ENCODE results near the gene MUSTN1. TPM values are rescaled to one million over a fixed set of nuclear protein-coding genes. Genes with fewer than 3 reads are reported as not detected.

The MUSTN1 gene
- 1.4 TPM in 2 replicates for total RNA-seq

DNA sequence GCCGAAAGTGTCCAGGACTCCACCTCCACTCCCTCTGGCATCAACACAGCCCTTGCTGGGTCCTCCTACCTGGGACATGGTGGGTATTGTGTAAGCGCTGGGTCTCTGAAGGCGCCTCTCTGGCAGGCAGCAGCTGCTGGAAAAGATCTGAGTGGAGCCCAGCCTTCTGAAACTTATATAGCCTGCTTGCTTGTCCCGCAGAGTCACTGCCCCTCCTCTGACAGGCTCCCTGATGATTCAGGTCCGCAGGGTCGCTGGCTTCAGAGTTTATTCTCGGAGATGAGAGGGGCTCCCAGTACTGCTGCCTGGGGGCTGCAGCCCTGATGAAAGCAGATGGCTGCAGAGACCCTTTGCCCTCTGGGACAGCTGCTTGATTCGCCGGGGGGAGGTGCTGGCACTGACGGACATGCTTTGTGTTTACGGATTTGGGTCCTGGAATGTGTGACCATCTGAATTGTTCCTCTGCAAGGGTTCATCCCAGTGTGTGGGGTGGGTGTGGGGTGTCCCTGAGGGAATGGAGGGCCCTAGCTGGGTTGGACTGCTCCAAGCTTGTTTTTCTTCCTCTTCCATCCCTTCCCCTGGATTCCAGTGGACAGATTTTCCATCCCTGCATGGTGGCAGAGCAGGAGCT lies at the start of gene MUSTN1:
TSS of gene MUSTN1 (minus strand) at position 149 of the 631 bp plus-strand sequence. CDS start at position 78, 71 bp downstream.
- intact Hi-C loops (cut with micrococcal nuclease) = no loop called here

DNA sequence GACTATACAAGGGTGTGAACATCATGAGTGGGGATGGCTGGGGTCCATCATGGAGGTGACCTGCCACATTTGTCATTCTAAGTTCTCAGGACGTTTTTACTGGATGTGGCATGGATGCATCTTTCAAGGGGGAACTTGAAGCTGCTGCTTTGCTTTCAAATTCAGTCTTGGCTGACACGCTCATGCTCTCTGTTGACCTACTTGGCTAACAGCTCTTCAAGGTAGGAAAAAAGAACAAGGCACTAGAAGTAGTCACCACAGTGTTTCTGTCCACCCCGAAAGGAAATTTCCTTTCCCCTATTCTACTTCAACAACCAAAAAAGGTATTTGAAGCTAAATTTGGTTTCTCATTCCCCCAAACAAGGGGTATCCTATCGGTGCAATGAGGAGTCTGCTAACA lies 47.6 kb upstream of the MUSTN1 start:
- intact Hi-C loops (cut with micrococcal nuclease) = no loop called here

DNA sequence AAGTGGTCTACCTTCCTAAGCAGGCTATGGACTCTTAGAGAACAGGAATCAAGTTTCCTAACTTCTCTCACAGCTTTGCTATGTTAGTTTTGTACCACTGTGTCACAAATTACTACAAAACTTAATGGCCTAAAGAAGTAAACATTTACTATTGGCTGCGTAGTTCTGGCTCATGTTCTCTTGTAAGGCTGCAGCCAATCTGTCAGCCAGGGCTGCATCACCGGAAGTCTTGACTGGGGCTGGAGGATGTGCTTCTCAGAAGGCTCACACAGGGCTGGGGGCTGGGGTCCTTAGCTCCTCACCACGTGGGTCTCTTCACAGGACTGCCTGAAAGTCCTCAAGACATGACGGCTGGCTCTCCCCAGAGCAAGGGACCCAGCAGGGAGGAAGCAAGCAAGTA lies 47.1 kb upstream of the MUSTN1 start:
- intact Hi-C loops (cut with micrococcal nuclease) = no loop called here

DNA sequence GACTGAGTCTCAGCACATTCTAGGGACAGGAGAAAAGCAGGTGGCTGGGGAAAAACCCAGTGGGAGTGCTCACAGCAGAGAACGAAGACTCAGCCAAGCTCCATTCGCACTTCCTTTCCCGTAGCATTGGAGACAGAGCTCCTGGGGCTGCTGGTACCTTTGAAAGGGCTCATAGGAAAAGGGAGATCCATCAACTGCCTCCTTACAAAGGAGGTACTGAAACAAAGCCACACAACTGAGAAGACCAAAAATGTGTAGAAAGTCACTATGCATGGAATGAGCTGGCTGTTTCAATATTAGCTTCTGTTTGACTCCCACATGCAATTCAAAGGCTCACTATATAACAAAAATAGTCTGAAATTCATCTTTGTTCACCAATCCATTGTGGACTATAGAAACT lies 45.7 kb upstream of the MUSTN1 start:
- intact Hi-C loops (cut with micrococcal nuclease) = no loop called here

DNA sequence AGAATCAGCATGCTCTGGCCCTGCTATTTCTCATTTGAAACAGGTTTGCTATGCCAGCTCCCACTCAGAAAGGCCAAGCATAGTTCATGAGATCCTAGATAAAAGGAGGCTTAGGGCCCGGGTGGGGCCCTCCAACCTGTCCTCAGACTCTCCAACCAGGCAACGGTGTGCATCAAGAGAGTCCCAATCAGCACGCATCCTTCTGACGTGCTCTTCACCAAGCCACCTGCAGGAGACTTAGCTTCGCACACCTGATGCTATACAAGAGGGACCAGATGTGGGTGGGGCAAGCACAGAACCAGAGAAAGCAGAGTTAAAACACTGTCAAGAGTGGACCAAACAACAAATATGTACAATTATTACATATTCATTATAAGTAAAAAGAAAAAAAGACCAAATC lies 45.2 kb upstream of the MUSTN1 start:
- intact Hi-C loops (cut with micrococcal nuclease) = no loop called here

DNA sequence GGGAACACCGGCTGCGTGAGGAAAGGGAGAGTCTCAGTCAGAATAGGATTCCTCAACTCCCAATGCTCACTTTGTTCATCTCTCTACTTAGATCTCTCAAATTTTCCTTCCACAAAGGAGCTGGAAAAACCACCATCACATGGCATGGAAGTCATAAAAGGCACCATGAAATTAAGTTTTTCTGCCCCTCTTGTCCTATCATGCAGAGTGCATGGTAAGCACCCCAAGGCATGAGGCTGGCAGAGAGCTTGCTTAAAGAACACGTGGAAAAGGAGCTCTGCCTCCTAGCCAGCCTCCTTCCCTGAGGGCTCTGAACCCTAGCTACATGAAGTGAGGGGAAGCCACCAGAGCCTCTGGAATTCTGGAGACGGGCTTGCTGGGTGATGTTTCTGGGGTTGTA lies 44.8 kb upstream of the MUSTN1 start:
- intact Hi-C loops (cut with micrococcal nuclease) = no loop called here

DNA sequence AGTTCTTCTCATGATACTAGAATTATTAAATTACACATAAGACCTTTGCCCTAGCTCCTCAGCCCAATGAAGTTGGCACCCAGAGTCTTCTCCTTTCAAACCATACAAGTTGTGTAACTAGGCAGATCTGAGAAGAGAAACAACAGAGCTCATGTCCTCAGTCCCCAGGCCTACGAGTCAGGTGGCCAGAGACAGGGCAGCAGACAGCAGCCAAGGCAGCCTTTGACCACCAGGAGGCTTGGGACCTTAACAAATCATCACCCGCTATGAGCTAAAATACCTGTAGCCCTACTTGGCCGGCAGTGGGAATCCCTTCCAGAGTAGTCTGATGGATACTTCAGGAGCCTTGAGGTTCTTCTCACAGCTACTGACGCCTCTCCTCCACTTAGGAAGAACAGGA lies 44.3 kb upstream of the MUSTN1 start:
- intact Hi-C loops (cut with micrococcal nuclease) = no loop called here

DNA sequence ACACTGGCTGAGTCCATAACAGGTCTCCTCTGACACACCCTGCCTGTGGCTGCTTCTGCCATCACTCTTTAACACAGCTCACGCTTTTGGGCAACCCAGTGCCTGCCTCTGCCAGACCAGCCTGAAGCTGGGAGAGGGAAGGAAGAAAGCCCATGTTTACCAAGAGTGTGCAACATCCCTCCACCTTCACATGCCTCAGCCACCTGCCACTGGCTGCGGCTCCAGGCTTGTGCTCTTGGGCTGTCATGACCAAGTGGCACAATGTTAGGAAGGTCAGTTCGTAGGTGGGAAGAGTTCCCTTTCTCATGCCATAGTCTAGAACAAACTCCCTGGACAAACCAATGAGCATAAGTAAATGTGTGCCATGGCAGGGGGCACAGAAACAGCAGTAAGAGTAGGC lies 42.3 kb upstream of the MUSTN1 start:
- intact Hi-C loops (cut with micrococcal nuclease) = no loop called here

DNA sequence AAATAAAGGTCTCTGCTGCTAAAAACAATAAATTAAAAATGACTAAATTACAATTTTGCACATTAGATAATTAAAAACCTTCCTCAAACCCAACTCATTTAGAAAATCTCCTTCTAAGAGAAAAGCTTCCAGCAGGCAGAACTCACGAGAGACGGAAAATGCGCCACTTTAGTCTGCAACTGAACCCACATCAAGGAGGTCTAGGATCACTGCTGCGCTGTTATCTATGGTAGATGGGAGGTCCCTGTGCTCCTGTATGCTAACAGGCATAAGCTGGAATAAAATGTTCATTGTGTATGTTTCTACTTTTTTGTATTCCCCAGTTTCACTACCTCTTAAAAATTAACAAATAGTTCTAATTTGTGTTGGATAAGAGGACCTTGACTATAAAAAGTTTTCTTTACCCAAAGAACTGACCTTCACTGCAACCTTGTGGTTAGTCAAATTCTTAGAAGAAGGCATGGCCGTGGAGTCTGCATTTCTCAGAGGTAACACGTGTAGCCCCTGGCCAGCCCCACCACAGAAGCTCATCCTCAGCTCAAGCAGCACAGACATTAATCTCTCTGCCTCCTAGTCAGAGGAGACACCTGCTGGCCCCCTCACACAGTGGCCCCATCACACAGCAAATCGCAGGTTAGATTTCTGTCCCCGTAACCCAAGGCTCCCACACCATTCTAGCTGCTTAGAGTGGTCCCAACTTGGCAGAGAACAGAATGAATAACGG lies 40.2 kb upstream of the MUSTN1 start:
- intact Hi-C loops (cut with micrococcal nuclease) = no loop called here

DNA sequence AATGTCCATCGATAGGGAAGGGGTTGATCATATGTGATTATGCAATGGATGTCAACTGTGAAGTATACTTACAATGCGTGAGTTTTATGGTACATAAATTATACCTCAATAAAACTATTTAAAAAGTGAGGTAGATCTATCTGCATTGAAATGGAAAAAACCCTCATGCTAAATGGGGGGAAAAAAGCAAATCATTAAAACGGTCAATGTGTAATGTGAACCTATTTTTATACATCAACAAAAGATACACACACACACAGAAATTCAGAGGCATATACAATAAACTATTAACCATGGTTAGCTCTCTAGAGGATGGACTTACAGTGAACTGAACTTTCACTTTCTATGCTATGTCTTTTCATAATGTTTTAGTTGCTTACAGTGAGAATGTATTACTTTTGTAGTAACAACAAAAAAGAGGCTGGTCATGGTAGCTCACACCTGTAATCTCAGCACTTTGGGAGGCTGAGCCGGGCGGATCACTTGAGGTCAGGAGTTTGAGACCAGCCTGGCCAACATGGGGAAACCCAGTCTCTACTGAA lies 39.4 kb upstream of the MUSTN1 start:
- intact Hi-C loops (cut with micrococcal nuclease) = no loop called here

DNA sequence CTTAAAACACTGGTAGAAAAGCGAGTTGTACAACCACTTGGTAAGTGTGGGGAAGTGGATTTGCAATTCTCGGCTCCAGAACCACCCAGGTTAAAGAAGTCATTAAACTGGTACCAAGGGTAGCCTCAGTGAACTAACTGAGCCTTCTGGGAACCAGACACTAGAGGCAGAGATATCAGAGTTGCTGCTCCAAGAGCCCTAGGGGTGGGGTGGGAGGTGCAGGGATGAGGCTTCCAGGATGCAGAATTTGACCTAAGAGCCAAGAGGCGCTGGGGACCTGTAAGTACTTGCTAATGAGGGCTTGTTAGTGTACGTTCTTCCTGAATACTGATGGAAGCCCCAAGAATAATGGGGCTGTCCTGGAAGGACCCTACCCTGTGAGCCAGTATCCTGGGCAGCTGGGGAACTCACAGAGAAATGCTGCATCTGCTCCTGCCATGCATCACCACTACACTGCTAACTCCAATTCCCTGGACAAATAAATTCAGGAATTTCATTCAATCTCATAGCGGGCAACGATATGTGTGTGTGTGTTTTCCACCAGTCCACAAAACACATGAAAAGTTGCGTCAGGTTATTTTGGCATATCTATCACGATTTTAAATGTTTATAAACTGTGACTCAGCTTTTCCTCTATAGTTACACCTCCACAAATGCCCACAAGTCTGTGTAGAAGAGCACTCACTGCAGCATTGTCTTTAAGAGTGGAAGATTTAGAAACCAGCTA lies 38.8 kb upstream of the MUSTN1 start:
- intact Hi-C loops (cut with micrococcal nuclease) = no loop called here

DNA sequence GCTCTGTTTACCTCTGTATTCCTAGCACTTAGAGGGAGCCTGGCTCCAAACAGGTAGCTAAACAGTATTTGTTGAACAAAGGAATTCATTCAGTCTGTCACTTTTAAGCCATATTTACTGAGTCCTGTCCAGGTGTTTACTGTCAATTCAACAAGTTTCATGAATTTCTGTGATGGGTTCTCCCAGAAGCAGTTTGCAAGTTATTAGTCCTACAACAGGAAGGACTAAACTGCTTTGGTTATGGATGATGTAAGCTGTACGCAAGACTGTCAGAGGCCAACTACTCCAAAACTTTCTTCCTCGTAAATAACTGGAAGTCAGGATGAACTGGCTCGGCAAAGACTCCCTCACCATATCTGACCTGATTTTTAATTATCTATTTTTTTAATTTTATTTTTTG lies 37.4 kb upstream of the MUSTN1 start:
- intact Hi-C loops (cut with micrococcal nuclease) = no loop called here

DNA sequence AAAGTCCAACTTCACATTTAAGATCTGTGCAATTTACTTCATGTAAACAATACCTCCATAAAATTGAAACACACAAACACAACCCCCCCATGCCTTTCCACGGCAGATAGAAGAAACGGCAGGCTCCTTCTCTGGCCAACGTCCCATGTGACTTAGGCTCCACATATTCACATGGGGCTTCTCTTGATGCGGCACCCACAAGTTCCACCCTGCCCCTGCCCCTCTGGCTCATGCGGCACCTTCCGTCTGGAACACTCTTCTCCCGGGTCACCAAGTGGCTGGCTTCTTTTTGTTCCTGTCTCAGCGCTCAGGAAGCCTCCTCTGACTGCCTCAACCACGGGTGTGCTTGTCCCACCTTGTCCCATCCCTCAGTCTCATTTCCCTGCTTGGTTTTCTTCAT lies 36.9 kb upstream of the MUSTN1 start:
- intact Hi-C loops (cut with micrococcal nuclease) = no loop called here

DNA sequence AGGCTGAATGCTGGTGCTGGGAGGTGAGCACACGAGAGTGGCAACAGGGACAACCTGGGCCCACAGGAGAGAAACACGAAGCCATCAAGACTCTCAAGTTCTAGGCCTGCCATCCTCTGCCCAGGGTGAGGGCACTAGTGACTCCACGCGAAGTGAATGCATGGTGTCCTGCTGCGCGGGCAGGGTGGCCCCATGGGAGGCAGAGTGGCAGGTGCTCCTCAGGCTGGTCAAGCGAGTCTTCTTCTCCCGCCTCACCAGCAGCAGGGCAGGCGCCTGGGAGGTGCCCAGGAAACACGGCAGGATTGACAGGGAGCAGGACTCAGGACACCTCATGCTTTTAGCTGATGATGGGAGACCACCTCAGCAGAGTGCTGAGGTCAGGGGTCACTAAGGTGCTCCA lies 35.7 kb upstream of the MUSTN1 start:
- intact Hi-C loops (cut with micrococcal nuclease) = no loop called here

DNA sequence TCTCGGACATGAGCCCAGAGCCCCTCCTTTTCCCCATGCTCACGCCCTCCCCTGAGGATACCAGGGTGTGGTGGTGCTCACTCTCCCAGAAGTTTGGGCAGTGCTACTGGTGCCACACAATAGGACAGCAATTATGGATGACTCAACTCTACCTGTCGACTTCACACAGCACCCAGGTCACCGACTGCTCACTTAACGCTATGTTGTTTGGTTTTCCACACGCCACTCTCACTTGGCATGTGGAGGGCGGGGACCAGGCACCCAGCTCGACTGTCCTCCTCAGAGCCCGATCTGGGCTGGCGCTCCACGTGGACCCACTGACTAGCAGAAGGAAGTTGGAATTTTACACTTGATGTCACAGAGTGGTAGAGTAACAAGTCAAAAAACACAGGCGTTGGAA lies 31.6 kb upstream of the MUSTN1 start:
- intact Hi-C loops (cut with micrococcal nuclease) = no loop called here

DNA sequence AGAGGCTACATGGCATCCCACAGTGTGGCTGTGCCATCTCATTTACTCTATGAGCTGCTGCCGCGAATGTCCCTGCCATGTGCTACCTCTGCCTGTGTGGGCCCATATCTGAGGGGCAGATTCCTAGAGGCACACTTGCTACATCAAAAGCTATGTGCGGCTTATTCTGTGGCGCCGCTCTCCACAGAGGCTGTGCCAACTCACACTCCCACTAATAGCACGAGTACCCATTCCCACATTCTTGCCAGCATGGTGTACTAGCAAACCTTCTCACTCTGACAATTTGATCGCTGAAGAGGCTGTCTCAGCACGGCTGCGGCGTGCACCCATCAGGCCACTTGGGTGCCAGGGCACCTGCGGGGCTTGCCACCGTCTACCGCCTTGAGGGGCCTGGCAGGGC lies 31.2 kb upstream of the MUSTN1 start:
- intact Hi-C loops (cut with micrococcal nuclease) = no loop called here

DNA sequence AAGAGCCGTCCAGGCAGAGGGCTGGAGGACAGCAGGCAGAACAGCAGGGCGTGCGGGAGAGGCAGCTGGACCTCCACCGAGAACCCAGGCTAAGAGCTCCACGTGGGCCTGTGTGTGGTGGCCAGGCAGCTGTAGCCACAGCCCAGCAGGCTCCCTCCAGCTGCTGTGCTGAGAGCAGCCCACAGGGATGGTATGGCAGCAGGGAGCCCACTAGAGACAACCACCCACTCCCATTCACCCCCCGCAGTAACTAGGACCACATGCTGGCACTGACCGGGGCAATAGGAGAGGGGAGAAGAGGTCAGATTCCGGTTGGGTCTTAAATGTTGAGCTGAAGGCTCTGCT lies 25.6 kb upstream of the MUSTN1 start:
- intact Hi-C loops (cut with micrococcal nuclease) = no loop called here

DNA sequence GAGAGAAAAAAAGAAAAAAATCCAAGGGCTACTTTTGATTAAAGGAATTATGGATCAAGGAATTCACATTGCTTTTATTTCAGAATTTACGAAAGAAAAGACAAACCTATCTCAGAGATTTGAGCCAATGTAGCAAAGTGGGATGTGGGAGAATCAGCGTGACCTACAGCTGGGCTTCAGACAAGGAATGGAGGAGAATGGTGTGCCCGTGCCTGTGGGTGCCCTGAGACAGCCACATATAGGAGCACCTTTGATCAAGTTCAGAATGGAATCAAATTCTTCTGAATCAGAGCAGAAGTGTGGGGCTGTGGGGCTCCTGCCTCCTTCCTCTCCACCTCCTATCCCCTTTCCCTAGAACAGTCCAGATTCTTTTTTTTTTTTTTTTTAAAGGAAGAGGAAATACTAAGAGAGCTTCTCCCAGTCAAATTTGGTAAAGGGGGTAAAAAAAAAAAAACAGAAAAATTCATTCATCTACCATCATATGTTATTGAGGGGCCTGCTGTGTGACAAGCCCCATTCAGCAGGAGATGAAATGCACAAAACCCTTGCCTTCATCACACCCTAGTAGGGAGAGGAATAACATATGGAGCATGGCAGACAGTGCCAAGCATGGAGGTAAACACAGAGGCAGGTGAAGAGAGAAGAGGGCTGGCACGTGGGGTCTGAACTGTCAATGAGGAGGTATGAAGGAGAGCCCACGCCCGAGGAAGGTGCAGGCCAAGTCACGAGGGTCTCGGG lies 25.0 kb upstream of the MUSTN1 start:
- intact Hi-C loops (cut with micrococcal nuclease) = no loop called here

DNA sequence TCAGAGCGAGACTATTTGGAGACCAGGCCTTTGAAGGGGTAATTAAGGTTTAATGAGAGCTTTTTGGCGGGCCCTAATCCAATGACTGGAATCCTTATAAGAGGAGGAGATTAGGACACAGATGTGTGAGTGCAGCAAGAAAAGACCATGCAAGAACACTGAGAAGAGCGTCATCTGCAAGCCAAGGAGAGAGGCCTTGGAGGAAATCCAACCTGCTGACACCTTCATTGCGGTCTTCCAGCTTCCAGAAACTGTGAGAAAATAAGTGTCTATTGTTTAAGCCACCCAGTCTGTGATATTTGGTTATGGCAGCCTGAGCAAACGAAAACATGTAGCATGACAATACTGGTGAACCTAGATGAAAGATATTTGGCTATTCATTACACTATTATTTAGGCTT lies 23.0 kb upstream of the MUSTN1 start:
- intact Hi-C loops (cut with micrococcal nuclease) = no loop called here

DNA sequence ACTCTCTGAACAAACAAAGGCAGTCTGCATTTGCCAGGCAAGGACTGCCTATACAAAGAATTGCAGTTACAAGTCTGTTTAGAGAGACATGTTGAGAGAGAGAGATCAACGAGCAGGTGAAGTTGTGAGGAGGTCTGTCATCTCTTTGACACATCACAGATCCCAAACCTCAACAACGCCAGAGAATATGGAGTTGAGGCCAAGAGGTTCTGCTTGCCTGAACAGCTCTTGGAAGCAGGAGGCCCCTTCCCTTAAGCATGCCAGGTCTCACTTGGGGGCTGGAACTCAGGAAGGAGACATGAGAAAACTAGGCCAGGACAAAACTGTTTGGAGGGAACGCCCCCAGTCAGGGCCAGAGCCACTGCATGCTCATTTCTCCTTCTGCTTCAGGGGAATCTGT lies 22.3 kb upstream of the MUSTN1 start:
- intact Hi-C loops (cut with micrococcal nuclease) = no loop called here

DNA sequence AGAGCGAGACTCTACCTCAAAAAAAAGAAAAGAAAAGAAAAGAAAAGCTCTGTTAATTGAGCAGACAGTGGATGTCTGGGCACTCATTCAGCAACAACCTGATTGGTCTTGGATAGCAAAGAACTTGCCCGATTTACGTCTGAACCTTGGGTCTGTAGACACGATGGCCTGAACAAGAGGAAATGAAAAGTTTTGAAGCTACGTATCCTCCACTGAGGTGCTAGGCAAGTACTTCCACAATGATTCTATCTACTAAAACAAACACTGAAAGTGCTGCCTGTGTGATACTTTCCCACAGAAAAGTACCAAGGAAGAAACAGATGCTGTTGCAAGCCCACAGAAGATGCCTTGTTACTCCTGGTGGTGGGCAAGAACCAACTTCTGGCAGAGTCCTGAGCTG lies 21.8 kb upstream of the MUSTN1 start:
- intact Hi-C loops (cut with micrococcal nuclease) = no loop called here

DNA sequence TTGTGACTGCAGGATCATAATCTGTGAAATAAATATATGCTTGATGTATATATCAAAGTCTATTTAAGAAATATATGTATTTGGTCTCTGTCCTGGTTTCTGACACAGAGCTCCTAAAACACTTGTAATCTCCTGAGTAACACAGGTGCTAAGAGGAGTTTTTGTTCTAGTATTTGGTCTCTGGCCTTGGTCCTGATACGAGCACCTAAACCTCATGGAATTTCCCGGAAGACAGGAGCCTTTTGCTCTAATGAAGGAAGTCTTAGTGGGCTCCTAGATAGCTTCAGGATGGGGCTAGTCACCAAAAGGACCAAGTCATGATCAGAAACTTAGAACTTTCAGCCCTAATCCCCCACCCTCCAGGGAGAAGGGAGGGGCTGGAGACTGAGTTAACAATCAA lies 19.2 kb upstream of the MUSTN1 start:
- intact Hi-C loops (cut with micrococcal nuclease) = no loop called here
